HCT116 (cell line): Measurements from ENCODE around the gene NCKAP5. TPM values are rescaled to one million over a fixed set of nuclear protein-coding genes. Genes with fewer than 3 reads are reported as not detected.

Experiments
- ATAC-seq: fragments of 200-7000 bp; cut with Tn5 transposase; 2 replicates; pipeline ENCODE4 v1.9.1; 2020; ENCODE audit warnings: mild to moderate bottlenecking, moderate library complexity
- BruUV-seq: library from RNA; stranded (reverse); fragments of 400-500 nt; replicated peaks from 2 replicates; lab custom pipeline; 2021; lab: Mats Ljungman, UMichigan
- CTCF ChIA-PET: fragments of 300-600 bp; sonication (Branson Sonifier 250); formaldehyde crosslinking; loops from one replicate; lab custom pipeline; 2021; ENCODE audit warnings: antibody characterized with exemption; lab: Charles Lee
- POLR2A ChIA-PET: fragments of 300-600, 350-600 bp; sonication (Branson Sonifier 250); formaldehyde crosslinking; loops from one replicate; lab custom pipeline; 2021; ENCODE audit warnings: antibody characterized with exemption; lab: Charles Lee
- RAD21 ChIA-PET, 2 experiments: fragments of 300-600 bp; sonication (Branson Sonifier 250); formaldehyde crosslinking; loops; one replicate each; lab custom pipeline; 2023; ENCODE audit warnings: low total read pairs in 2 of 2; ENCODE audit not compliant: uncharacterized antibody in 2 of 2, unreplicated experiment in 2 of 2, low non-redundant PET in 1 of 2; lab: Charles Lee
- DNase-seq: peaks from one replicate; pipeline ENCODE4 v3.0.0-alpha.2; 2010; ENCODE audit warnings: low read depth, low spot score
- H2AFZ ChIP-seq: fragments of 200-600 bp; shearing (Covaris generic), sonication (generic); 2 replicates; pipeline ENCODE4 v1.6.1; 2017; ENCODE audit warnings: low read depth, mixed run types, mixed read lengths, antibody characterized with exemption, low read length; ENCODE audit not compliant: poor library complexity, severe bottlenecking
- H3K27ac ChIP-seq: 2 replicates; pipeline ENCODE4 v1.5.1; 2012; ENCODE audit warnings: low read depth, low read length
- H3K27me3 ChIP-seq: fragments of 200-600 bp; sonication (generic); 2 replicates; pipeline ENCODE4 v1.6.1; 2016; ENCODE audit warnings: mixed run types, low read length, mixed read lengths; ENCODE audit not compliant: insufficient read depth
- H3K36me3 ChIP-seq, 2 experiments: fragments of 200-500 bp in 1 of 2; fragments of 200-600 bp in 1 of 2; sonication (Bioruptor generic) in 1 of 2; sonication (generic) in 1 of 2; 2 replicates each; pipeline versions ENCODE4 v1.5.1 to v1.6.1; 2014 to 2016; ENCODE audit warnings: low read length in 2 of 2, inconsistent platforms in 1 of 2, mixed read lengths in 1 of 2, mixed run types in 1 of 2; ENCODE audit not compliant: insufficient read depth in 2 of 2, control insufficient read depth in 1 of 2
- H3K4me1 ChIP-seq, 2 experiments: fragments of 200-600 bp in 1 of 2; sonication (generic) in 1 of 2; 2 replicates each; pipeline versions ENCODE4 v1.5.1 to v1.6.1; 2012 to 2017; ENCODE audit warnings: low read length in 2 of 2, inconsistent platforms in 1 of 2, mild to moderate bottlenecking in 1 of 2, mixed read lengths in 1 of 2, mixed run types in 1 of 2, moderate library complexity in 1 of 2; ENCODE audit not compliant: insufficient read depth in 2 of 2, control insufficient read depth in 1 of 2
- H3K4me2 ChIP-seq: fragments of 200-600 bp; sonication (generic); 2 replicates; pipeline ENCODE4 v1.6.1; 2017; ENCODE audit warnings: mixed run types, low read length, mixed read lengths
- H3K4me3 ChIP-seq, 2 experiments: fragments of 200-600 bp in 1 of 2; sonication (generic) in 1 of 2; replicated peaks in 1 of 2; 2 replicates each; pipeline ENCODE4 v1.5.1; 2011 to 2016; ENCODE audit warnings: low read length in 2 of 2, control low read depth in 1 of 2, low read depth in 1 of 2, mild to moderate bottlenecking in 1 of 2, mixed read lengths in 1 of 2, mixed run types in 1 of 2
- H3K79me2 ChIP-seq: fragments of 200-600 bp; sonication (generic); 2 replicates; pipeline ENCODE4 v1.6.1; 2017; ENCODE audit warnings: mild to moderate bottlenecking, mixed run types, low read length, moderate library complexity, mixed read lengths; ENCODE audit not compliant: insufficient read depth
- H3K9ac ChIP-seq: fragments of 200-600 bp; sonication (generic); 2 replicates; pipeline ENCODE4 v1.6.1; 2016; ENCODE audit warnings: low read length, mixed read lengths
- H3K9me2 ChIP-seq: fragments of 200-600 bp; sonication (generic), shearing (Covaris generic); 2 replicates; pipeline ENCODE4 v1.6.1; 2017; ENCODE audit warnings: mixed run types, mild to moderate bottlenecking, moderate library complexity; ENCODE audit not compliant: insufficient read depth
- H3K9me3 ChIP-seq, 2 experiments: fragments of 200-500 bp in 1 of 2; fragments of 200-600 bp in 1 of 2; sonication (Bioruptor generic) in 1 of 2; sonication (generic) in 1 of 2; 2 replicates each; pipeline ENCODE4 v1.6.1; 2014 to 2017; ENCODE audit warnings: low read length in 2 of 2, mixed read lengths in 2 of 2, inconsistent platforms in 1 of 2, low read depth in 1 of 2, mild to moderate bottlenecking in 1 of 2, mixed run types in 1 of 2, moderate library complexity in 1 of 2; ENCODE audit not compliant: control insufficient read depth in 1 of 2, insufficient read depth in 1 of 2
- H4K20me1 ChIP-seq: fragments of 200-600 bp; sonication (generic), shearing (Covaris generic); 2 replicates; pipeline ENCODE4 v1.6.1; 2017; ENCODE audit warnings: mixed run types, mild to moderate bottlenecking, moderate library complexity; ENCODE audit not compliant: insufficient read depth
- CEBPB ChIP-seq: IDR thresholded peaks from 2 replicates; pipeline ENCODE4 v1.6.1; 2012; ENCODE audit warnings: low read depth
- CTCF ChIP-seq, 3 experiments: fragments of 200-600 bp in 1 of 3; sonication (generic) in 1 of 3; IDR thresholded peaks in 2 of 3; conservative IDR thresholded peaks in 1 of 3; 2 replicates each; pipeline ENCODE4 v1.5.1; 2012 to 2017; ENCODE audit warnings: low read depth in 2 of 3, low read length in 2 of 3, antibody characterized with exemption in 1 of 3, borderline replicate concordance in 1 of 3, control low read depth in 1 of 3, mild to moderate bottlenecking in 1 of 3, mixed read lengths in 1 of 3, mixed run types in 1 of 3, moderate library complexity in 1 of 3; ENCODE audit not compliant: insufficient read depth in 1 of 3
- EGR1 ChIP-seq: IDR thresholded peaks from 2 replicates; pipeline ENCODE4 v1.6.1; 2012; ENCODE audit warnings: low read depth
- EZH2phosphoT487 ChIP-seq: fragments of 200-600 bp; IDR thresholded peaks from 2 replicates; pipeline ENCODE4 v1.6.1; 2018; ENCODE audit warnings: antibody characterized with exemption, borderline replicate concordance
- MAX ChIP-seq: IDR thresholded peaks from 2 replicates; pipeline ENCODE4 v1.6.1; 2012
- POLR2AphosphoS5 ChIP-seq: IDR thresholded peaks from 2 replicates; pipeline ENCODE4 v1.6.1; 2011; ENCODE audit warnings: mild to moderate bottlenecking, low read depth, low read length, moderate library complexity
- SIN3A ChIP-seq: IDR thresholded peaks from 2 replicates; pipeline ENCODE4 v1.6.1; 2012; ENCODE audit warnings: low read depth
- SP1 ChIP-seq: IDR thresholded peaks from 2 replicates; pipeline ENCODE4 v1.6.1; 2012; ENCODE audit warnings: low read depth
- TCF7L2 ChIP-seq: IDR thresholded peaks from 2 replicates; pipeline ENCODE4 v1.7.0; 2011; ENCODE audit warnings: borderline replicate concordance, inconsistent platforms; ENCODE audit not compliant: insufficient read depth, insufficient read length; ENCODE audit errors: extremely low read depth
- ZBTB33 ChIP-seq: IDR thresholded peaks from 2 replicates; pipeline ENCODE4 v1.6.1; 2011; ENCODE audit warnings: mild to moderate bottlenecking, low read length, moderate library complexity; ENCODE audit not compliant: insufficient replicate concordance; ENCODE audit errors: extremely low read depth
- ZNF274 ChIP-seq: fragments of 200-500 bp; sonication (Bioruptor generic); IDR thresholded peaks from 2 replicates; pipeline ENCODE4 v1.6.1; 2014; ENCODE audit warnings: mild to moderate bottlenecking, low read depth, low read length, inconsistent platforms
- intact Hi-C: fragments of 100-400 bp; cut with micrococcal nuclease; formaldehyde crosslinking; loops from 2 replicates; pipeline ENCODE4 v1.10.0; 2022
- total RNA-seq: library from RNA; stranded (reverse); gene quantifications from one replicate; pipeline ENCODE4 v1.2.1, GENCODE V29; 2021; ENCODE audit not compliant: unreplicated experiment
- TF ChIP-seq, protein P1 (sequence below): IDR thresholded peaks from 2 replicates; pipeline ENCODE4 v1.6.1; 2012

NCKAP5 gene
- total RNA-seq, 1 experiment from 2014 or later: 0.30 TPM

DNA sequence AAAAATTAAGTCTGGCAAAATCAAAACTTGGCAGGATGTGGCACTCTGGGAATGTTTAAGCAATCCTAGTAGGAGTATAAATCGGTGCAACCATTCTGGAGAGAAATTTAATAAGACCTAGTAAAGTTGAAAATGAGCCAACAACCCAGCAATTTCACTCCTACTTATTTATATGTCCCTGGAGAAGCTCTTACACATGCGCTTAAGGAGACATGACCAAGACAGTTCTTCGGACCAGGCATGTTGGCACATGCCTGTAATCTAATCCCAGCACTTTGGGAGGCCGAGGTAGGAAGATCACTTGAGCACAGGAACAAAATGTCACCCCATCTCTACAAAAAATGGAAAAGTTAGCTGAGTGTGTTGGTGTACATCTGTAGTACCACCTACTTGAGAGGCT lies 523.7 kb downstream of the NCKAP5 start (continued):
- TF ChIP-seq MAX: no peak
- TF ChIP-seq POLR2AphosphoS5: no peak
- TF ChIP-seq CTCF (IDR thresholded peaks at IDR 0.05 in 2 of 3, conservative IDR thresholded peaks at IDR 0.05 in 1 of 3; ENCODE audit: borderline replicate concordance in 1 of 3, insufficient read depth in 1 of 3, low read depth in 2 of 3, low read length in 2 of 3): no peak
- TF ChIP-seq, all 23 proteins: peak for 0

GRCh38 chr2:133040170-133040569 lies 528.1 kb downstream of the NCKAP5 start:
- Histone ChIP-seq H3K9ac (no peak overlapping the region), H3K27me3 (no peaks in the 10 kb centered on the region), H3K36me3 (no peaks in the 10 kb centered on the region), H3K4me2 (no peak overlapping the region), H3K4me3 (no peak overlapping the region), H4K20me1 (no peaks in the 10 kb centered on the region), H3K9me3 (peaks cover 0 to 6% of the 10 kb centered on the region in 2 experiments; a peak in 1 of 4 replicates), H3K4me1 (no peaks in the 10 kb centered on the region), H3K9me2 (no peaks in the 10 kb centered on the region), H2AFZ (no peak overlapping the region), H3K79me2 (no peaks in the 10 kb centered on the region), H3K27ac (no peak overlapping the region)
- DNase-seq (no peak), ATAC-seq (no peak)
- TF ChIP-seq MAX (no peak), EGR1 (no peak), SIN3A (no peak), ZNF274 (no peak), TCF7L2 (no peak), EZH2phosphoT487 (no peak), SP1 (no peak), ZBTB33 (no peak), CEBPB (no peak)
- TF ChIP-seq, protein P1, sequence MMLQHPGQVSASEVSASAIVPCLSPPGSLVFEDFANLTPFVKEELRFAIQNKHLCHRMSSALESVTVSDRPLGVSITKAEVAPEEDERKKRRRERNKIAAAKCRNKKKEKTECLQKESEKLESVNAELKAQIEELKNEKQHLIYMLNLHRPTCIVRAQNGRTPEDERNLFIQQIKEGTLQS: no peak
- ChIA-PET RAD21 (no interaction called here), CTCF (no interaction called here), POLR2A (no interaction called here)
- BruUV-seq: no TSS peak
- intact Hi-C loops: no loop called here
